ENCODE data around the gene DTWD2. TPM values are rescaled to one million over a fixed set of nuclear protein-coding genes. Genes with fewer than 3 reads are reported as not detected.

The DTWD2 gene
- total and polyA plus RNA-seq, 12 donors: 1.7 to 15.7 (median 12.8) TPM

GRCh38 chr5:118924006-118924389 lies 64.3 kb downstream of the DTWD2 start:
- H3K27ac ChIP-seq: no peak overlapping the region
- 35 to 41% methylated on average over 1 of the region's 1 CpG for WGBS, 2 donors
- DNase-seq (no peak), ATAC-seq (no peak)
- no peak overlapping the region for H3K4me3 ChIP-seq
- H3K36me3 ChIP-seq: peaks cover 0 to 21% (median 0%) of the 10 kb centered on the region in 9 donors
- no peak for TF ChIP-seq CTCF (IDR thresholded peaks at IDR 0.05)
- no peaks in the 10 kb centered on the region for H3K27me3 ChIP-seq
- intact Hi-C loops (cut with DNase I): no loop called here
- H3K4me1 ChIP-seq: no peaks in the 10 kb centered on the region
- no peaks in the 10 kb centered on the region for H3K9me3 ChIP-seq

DNA sequence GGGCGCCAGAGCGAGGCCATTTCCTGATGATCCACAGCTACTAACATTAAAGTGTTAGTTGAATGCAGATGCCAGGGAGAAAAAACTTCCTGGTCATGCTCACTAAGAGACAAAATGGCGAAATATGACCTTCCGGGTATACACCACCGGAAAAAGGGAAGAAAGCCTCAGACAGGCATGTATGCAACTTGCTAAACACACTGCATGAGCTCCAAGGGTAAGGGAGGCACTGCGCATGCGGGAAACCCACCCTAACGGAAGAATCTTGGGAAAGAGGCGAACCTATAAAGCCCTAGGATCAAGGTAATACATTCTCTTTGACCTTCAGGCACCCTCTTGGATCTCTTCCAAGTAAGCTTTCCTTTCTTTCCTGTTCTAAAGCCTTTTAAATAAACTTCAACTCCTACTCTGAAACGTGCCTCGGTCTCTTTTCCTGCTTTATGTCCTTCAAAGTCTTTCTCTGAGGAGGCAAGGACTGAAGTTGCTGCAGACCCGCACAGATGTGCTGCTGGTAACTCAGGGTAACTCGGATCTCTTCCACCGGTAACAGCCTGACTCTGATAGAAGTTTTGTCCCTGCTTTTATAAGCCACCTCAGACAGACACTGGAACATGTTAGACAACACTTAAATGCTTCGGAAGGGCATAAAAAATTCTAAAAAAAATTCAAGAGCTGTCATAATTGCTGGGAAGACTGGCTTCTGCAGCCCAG lies 64.9 kb downstream of the DTWD2 start:
- Histone ChIP-seq H3K27ac (no peak overlapping the region), H3K9me3 (no peaks in the 10 kb centered on the region), H3K27me3 (no peaks in the 10 kb centered on the region), H3K4me3 (no peak overlapping the region), H3K4me1 (no peaks in the 10 kb centered on the region), H3K36me3 (peaks cover 0 to 21% (median 0%) of the 10 kb centered on the region in 9 donors)
- ATAC-seq (no peak), DNase-seq (no peak)
- no peak for TF ChIP-seq CTCF (IDR thresholded peaks at IDR 0.05)
- WGBS, 2 donors: 83 to 87% methylated on average over 15 of the region's 15 CpGs
- intact Hi-C loops (cut with DNase I): no loop called here

DNA sequence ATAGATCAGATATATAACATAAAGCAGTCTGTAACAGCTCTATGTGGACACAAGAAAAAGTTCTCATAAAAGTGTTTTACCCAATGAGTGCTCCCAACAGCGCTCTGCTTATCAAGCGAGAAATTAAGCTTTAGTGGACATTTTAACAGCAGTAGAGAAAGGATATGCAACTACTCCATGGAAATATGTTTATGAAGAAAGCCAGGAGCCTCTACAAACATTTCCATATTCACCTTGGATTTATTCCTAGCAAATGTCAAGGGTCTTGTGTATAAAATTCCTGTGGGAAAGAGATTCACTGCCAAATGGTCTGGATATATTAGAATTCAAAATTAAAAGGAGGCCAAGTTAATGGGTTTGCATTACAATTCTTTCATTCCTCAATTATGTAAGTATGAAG lies 66.5 kb downstream of the DTWD2 start:
- Histone ChIP-seq H3K36me3 (peaks cover 0 to 16% (median 0%) of the 10 kb centered on the region in 9 donors), H3K4me1 (no peaks in the 10 kb centered on the region), H3K27ac (no peak overlapping the region), H3K4me3 (no peak overlapping the region), H3K27me3 (no peaks in the 10 kb centered on the region), H3K9me3 (no peaks in the 10 kb centered on the region)
- DNase-seq (no peak), ATAC-seq (no peak)
- intact Hi-C loops (cut with DNase I): no loop called here
- WGBS, 2 donors: 77 to 82% methylated on average over 2 of the region's 2 CpGs
- no peak for TF ChIP-seq CTCF (IDR thresholded peaks at IDR 0.05)

GRCh38 chr5:118919016-118919415 lies 69.3 kb downstream of the DTWD2 start:
- ATAC-seq (no peak), DNase-seq (no peak)
- H3K27ac ChIP-seq: no peak overlapping the region
- intact Hi-C loops (cut with DNase I): no loop called here
- 68% methylated on average over 3 of the region's 3 CpGs for WGBS, 2 donors
- H3K4me3 ChIP-seq: no peak overlapping the region
- H3K36me3 ChIP-seq: peaks cover 0 to 10% (median 0%) of the 10 kb centered on the region in 9 donors
- no peaks in the 10 kb centered on the region for H3K9me3 ChIP-seq
- no peaks in the 10 kb centered on the region for H3K4me1 ChIP-seq
- no peaks in the 10 kb centered on the region for H3K27me3 ChIP-seq
- no peak for TF ChIP-seq CTCF (IDR thresholded peaks at IDR 0.05)
